ENCODE data around the gene JUP. TPM values are rescaled to one million over a fixed set of nuclear protein-coding genes. Genes with fewer than 3 reads are reported as not detected.

Gene JUP
- total and polyA plus RNA-seq, 10 of the 15 experiments (the other 5 are each of a cell fraction or from before 2014, with no cell fraction given) = 1.5 to 36.3 (median 11.6) TPM

DNA sequence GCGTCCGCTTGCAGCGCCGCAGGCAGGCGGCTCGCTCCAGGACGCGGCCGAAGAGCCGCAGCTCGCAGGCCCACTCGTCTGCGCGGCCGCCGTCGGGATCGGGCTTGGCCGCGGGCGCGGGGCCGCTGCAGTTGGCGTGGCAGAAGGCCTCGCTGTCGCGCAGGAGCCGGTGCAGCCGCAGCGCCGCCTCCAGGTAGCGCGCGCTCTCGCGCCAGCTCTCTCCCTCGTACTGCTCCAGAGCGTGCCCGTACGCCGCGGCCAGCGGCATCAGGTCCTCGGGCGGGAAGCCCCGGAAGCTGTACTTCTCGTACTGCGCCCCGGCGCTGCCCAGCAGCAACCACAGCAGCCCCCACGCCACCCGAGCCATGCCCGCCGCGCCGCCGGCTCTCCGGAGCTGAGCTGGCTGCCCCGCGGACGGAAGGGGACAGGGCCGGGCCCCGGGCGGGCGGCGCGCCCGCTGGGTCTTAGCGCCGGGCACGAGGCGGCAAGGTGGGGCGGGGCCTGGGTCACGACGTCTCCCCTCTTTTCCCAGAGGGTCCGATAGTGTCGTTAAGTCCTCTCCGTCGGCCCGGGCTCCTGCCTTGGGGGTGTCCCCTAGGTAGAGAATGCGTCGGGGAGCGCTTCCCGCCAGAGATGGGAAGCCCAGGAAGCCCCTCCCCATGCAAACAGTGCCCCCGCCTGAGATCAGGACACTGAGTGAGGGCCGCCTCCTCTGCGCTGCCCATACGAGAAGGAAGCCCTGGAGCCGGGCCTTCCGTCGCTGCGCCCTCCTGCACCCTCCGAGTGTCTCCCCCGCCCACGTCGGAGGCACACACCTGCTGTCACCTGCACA is 25.3 kb upstream of the JUP start, which contains the start of gene P3H4:
TSS of gene P3H4 (minus strand) at position 401 of the 832 bp plus-strand sequence. CDS start at position 367, 34 bp downstream.
- no peak for DNase-seq (ENCODE audit: low read depth, low spot score)
- SMC1A ChIA-PET (ENCODE audit: uncharacterized antibody, unreplicated experiment) = interaction anchor here (1.1 kb wide), 1 partner anchor 38 kb away, joined by 3 read pairs; no protein-coding TSS in a partner anchor
- Histone ChIP-seq H3K9ac (ENCODE audit: control insufficient read depth, insufficient read depth, low read length) (peak within 1 kb of the TSS; percentile 64), H3K9me3 (replicated peaks; ENCODE audit: control insufficient read depth, insufficient read depth, low read length) (no peaks in the 10 kb centered on the region), H4K20me1 (ENCODE audit: control insufficient read depth, insufficient read depth) (no peaks in the 10 kb centered on the region; the same call in 1 of the 2 replicates), H3K27ac (ENCODE audit: control insufficient read depth, insufficient read depth) (no peak within 1 kb of the TSS), H3K36me3 (ENCODE audit: control insufficient read depth in 2 of 2, insufficient read depth in 2 of 2, low read length in 1 of 2) (no peaks in the 10 kb centered on the region), H3K4me3 (peak within 1 kb of the TSS; percentile 37; the same call in 1 of the 2 replicates), H3K4me2 (ENCODE audit: control insufficient read depth, insufficient read depth) (peak within 1 kb of the TSS; percentile 95), H3K4me1 (ENCODE audit: control insufficient read depth, insufficient read depth, low read length) (peaks cover 8% of the 10 kb centered on the region; the same call in 1 of the 2 replicates), H3K27me3 (replicated peaks in 1 of 2; ENCODE audit: control insufficient read depth in 2 of 2, insufficient read depth in 2 of 2, low read length in 1 of 2) (peaks cover 0 to 7% of the 10 kb centered on the region in 2 experiments; a peak in 3 of 4 replicates), H2AFZ (ENCODE audit: control insufficient read depth, low read depth, low read length) (peak within 1 kb of the TSS; percentile 91), H3K79me2 (ENCODE audit: control insufficient read depth, insufficient read depth, low read length) (no peaks in the 10 kb centered on the region)
- in situ Hi-C loops (cut with MboI) = no loop called here
- 3% methylated on average over 86 of the region's 96 CpGs for WGBS (ENCODE audit: insufficient coverage, insufficient replicate concordance, low lambda C conversion rate, missing lambda C conversion rate)
- peak; percentile 95 for ATAC-seq
- POLR2A ChIA-PET = no interaction called here
- intact Hi-C loops (cut with micrococcal nuclease; ENCODE audit: unreplicated experiment) = no loop called here
- BruUV-seq (replicated peaks) = no TSS peak
- CTCF ChIA-PET = interaction anchor here (0.9 to 2.5 kb wide), 11 partner anchors 10 to 131 kb away, joined by 3 to 15 read pairs (median 4); partner anchors contain the start of genes KLHL10 and ODAD4
- no peak for FAIRE-seq
- RAD21 ChIA-PET (ENCODE audit: unreplicated experiment) = interaction anchor here (0.8 to 1.7 kb wide), 3 partner anchors 25 to 53 kb away, joined by 3 to 5 read pairs (median 5); partner anchors contain the start of gene JUP
- TF ChIP-seq LARP7 (IDR thresholded peaks at IDR 0.05) (peak; percentile 83), SMARCA5 (IDR thresholded peaks at IDR 0.05) (peak; percentile 91), TCF3 (IDR thresholded peaks at IDR 0.05; ENCODE audit: borderline replicate concordance, insufficient read depth, low read depth, low read length) (no peak), RUNX3 (IDR thresholded peaks at IDR 0.05; ENCODE audit: low read length) (no peak; the same call in 1 of the 2 replicates), EZH2 (IDR thresholded peaks at IDR 0.05; ENCODE audit: borderline replicate concordance, control insufficient read depth, low read depth, low read length) (no peak), MEF2B (IDR thresholded peaks at IDR 0.05; ENCODE audit: partially characterized antibody, poor library complexity, severe bottlenecking) (no peak), SIN3A (IDR thresholded peaks at IDR 0.05; ENCODE audit: low read depth, low read length) (0 out of 2 replicates have a peak, but pooled peaks have one; percentile 46), SRF (IDR thresholded peaks at IDR 0.05; ENCODE audit: low read depth in 2 of 2, low read length in 2 of 2) (no peak), TARDBP (IDR thresholded peaks at IDR 0.05; ENCODE audit: borderline replicate concordance) (peak; percentile 39; the same call in 1 of the 2 replicates), CBFB (IDR thresholded peaks at IDR 0.05; ENCODE audit: low read depth) (no peak), MYC (IDR thresholded peaks at IDR 0.05; ENCODE audit: insufficient read depth, insufficient read length, insufficient replicate concordance, low read length, severe bottlenecking) (no peak), ASH2L (IDR thresholded peaks at IDR 0.05; ENCODE audit: borderline replicate concordance, low read depth) (no peak), NFXL1 (IDR thresholded peaks at IDR 0.05; ENCODE audit: borderline replicate concordance) (no peak)
- TF ChIP-seq, protein P1, sequence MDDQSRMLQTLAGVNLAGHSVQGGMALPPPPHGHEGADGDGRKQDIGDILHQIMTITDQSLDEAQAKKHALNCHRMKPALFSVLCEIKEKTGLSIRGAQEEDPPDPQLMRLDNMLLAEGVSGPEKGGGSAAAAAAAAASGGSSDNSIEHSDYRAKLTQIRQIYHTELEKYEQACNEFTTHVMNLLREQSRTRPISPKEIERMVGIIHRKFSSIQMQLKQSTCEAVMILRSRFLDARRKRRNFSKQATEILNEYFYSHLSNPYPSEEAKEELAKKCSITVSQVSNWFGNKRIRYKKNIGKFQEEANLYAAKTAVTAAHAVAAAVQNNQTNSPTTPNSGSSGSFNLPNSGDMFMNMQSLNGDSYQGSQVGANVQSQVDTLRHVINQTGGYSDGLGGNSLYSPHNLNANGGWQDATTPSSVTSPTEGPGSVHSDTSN (IDR thresholded peaks at IDR 0.05; ENCODE audit: insufficient replicate concordance, low read depth, low read length) = no peak
- TF ChIP-seq, protein P2, sequence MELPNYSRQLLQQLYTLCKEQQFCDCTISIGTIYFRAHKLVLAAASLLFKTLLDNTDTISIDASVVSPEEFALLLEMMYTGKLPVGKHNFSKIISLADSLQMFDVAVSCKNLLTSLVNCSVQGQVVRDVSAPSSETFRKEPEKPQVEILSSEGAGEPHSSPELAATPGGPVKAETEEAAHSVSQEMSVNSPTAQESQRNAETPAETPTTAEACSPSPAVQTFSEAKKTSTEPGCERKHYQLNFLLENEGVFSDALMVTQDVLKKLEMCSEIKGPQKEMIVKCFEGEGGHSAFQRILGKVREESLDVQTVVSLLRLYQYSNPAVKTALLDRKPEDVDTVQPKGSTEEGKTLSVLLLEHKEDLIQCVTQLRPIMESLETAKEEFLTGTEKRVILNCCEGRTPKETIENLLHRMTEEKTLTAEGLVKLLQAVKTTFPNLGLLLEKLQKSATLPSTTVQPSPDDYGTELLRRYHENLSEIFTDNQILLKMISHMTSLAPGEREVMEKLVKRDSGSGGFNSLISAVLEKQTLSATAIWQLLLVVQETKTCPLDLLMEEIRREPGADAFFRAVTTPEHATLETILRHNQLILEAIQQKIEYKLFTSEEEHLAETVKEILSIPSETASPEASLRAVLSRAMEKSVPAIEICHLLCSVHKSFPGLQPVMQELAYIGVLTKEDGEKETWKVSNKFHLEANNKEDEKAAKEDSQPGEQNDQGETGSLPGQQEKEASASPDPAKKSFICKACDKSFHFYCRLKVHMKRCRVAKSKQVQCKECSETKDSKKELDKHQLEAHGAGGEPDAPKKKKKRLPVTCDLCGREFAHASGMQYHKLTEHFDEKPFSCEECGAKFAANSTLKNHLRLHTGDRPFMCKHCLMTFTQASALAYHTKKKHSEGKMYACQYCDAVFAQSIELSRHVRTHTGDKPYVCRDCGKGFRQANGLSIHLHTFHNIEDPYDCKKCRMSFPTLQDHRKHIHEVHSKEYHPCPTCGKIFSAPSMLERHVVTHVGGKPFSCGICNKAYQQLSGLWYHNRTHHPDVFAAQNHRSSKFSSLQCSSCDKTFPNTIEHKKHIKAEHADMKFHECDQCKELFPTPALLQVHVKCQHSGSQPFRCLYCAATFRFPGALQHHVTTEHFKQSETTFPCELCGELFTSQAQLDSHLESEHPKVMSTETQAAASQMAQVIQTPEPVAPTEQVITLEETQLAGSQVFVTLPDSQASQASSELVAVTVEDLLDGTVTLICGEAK (IDR thresholded peaks at IDR 0.05; ENCODE audit: borderline replicate concordance) = no peak
- TF ChIP-seq, protein P3, sequence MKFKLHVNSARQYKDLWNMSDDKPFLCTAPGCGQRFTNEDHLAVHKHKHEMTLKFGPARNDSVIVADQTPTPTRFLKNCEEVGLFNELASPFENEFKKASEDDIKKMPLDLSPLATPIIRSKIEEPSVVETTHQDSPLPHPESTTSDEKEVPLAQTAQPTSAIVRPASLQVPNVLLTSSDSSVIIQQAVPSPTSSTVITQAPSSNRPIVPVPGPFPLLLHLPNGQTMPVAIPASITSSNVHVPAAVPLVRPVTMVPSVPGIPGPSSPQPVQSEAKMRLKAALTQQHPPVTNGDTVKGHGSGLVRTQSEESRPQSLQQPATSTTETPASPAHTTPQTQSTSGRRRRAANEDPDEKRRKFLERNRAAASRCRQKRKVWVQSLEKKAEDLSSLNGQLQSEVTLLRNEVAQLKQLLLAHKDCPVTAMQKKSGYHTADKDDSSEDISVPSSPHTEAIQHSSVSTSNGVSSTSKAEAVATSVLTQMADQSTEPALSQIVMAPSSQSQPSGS (IDR thresholded peaks at IDR 0.05; ENCODE audit: low read length) = no peak

All from GM12878 (cell line).